ENCODE measurements around the gene CYTH4.

- TF ChIP-seq POLR2A (IDR thresholded peaks at IDR 0.05; ENCODE audit: low read length) (no peak), GATA1 (IDR thresholded peaks at IDR 0.05; ENCODE audit: low read depth, low read length) (no peak)
These were observed 66.9 kb downstream of the CYTH4 start for GRCh38 chr22:37349043-37349814.

Data from erythroblast (primary cell).